Activated CD8-positive, alpha-beta memory T cell treated with anti-CD3 and anti-CD28 coated beads for 36 hours (primary cell): ENCODE measurements around the gene NRG3. TPM values are rescaled to one million over a fixed set of nuclear protein-coding genes. Genes with fewer than 3 reads are reported as not detected.
"Not testable (repeated sequence)": the region's sequence is repeated elsewhere in the genome, so short reads cannot be mapped to it uniquely, and the experiment has no call there.

Experiments
- CTCF ChIA-PET: fragments of 350-600 bp; sonication (Branson Sonifier 250); formaldehyde crosslinking; loops from one replicate; lab custom pipeline; 2021; ENCODE audit warnings: antibody characterized with exemption; lab: Charles Lee
- POLR2A ChIA-PET: fragments of 350-600 bp; sonication (Branson Sonifier 250); formaldehyde crosslinking; loops from one replicate; lab custom pipeline; 2021; ENCODE audit warnings: antibody characterized with exemption; lab: Charles Lee
- total RNA-seq, 2 experiments: library from RNA; stranded (reverse); gene quantifications; one replicate each; pipeline ENCODE4 v1.2.3, GENCODE V29; 2021

The NRG3 gene
- total RNA-seq, 2 experiments from 2014 or later: not detected

GRCh38 chr10:82056391-82056790 is 181.4 kb downstream of the NRG3 start:
- ChIA-PET CTCF (no interaction called here), POLR2A (no interaction called here)

GRCh38 chr10:82067192-82067591 is 192.2 kb downstream of the NRG3 start:
- CTCF ChIA-PET, POLR2A ChIA-PET: not testable (repeated sequence)

- POLR2A ChIA-PET: no interaction called here
- CTCF ChIA-PET: no interaction called here
These were observed 193.5 kb downstream of the NRG3 start for GRCh38 chr10:82068501-82068900.

- ChIA-PET POLR2A (no interaction called here), CTCF (no interaction called here)
These were observed 196.2 kb downstream of the NRG3 start for GRCh38 chr10:82071231-82071630.

- POLR2A ChIA-PET: no interaction called here
- CTCF ChIA-PET: no interaction called here
These were observed 197.1 kb downstream of the NRG3 start for GRCh38 chr10:82072124-82072523.

GRCh38 chr10:82075605-82076004 is 200.6 kb downstream of the NRG3 start:
- ChIA-PET POLR2A (no interaction called here), CTCF (no interaction called here)

GRCh38 chr10:82084496-82084895 is 209.5 kb downstream of the NRG3 start:
- POLR2A ChIA-PET: no interaction called here
- CTCF ChIA-PET: no interaction called here

GRCh38 chr10:82084904-82085303 is 209.9 kb downstream of the NRG3 start:
- CTCF ChIA-PET: no interaction called here
- POLR2A ChIA-PET: no interaction called here

GRCh38 chr10:82089327-82089726 is 214.3 kb downstream of the NRG3 start:
- ChIA-PET CTCF (no interaction called here), POLR2A (interaction anchor here (0.6 kb wide), 1 partner anchor 12 kb away, joined by 3 read pairs; no protein-coding TSS in a partner anchor)

GRCh38 chr10:82091413-82091812 is 216.4 kb downstream of the NRG3 start:
- CTCF ChIA-PET: no interaction called here
- POLR2A ChIA-PET: no interaction called here

GRCh38 chr10:82092111-82092510 is 217.1 kb downstream of the NRG3 start:
- POLR2A ChIA-PET: no interaction called here
- CTCF ChIA-PET: no interaction called here

GRCh38 chr10:82124713-82125112 is 249.7 kb downstream of the NRG3 start:
- ChIA-PET POLR2A (no interaction called here), CTCF (no interaction called here)

GRCh38 chr10:82128527-82128926 is 253.5 kb downstream of the NRG3 start:
- POLR2A ChIA-PET: no interaction called here
- CTCF ChIA-PET: no interaction called here

GRCh38 chr10:82136103-82136502 is 261.1 kb downstream of the NRG3 start:
- POLR2A ChIA-PET: no interaction called here

GRCh38 chr10:82144153-82144552 is 269.2 kb downstream of the NRG3 start:
- CTCF ChIA-PET: no interaction called here
- POLR2A ChIA-PET: no interaction called here

More at GRCh38 chr10:82136103-82136502, 261.1 kb downstream of the NRG3 start:
- CTCF ChIA-PET: no interaction called here

- CTCF ChIA-PET: no interaction called here
- POLR2A ChIA-PET: no interaction called here
These were observed 273.8 kb downstream of the NRG3 start for GRCh38 chr10:82148764-82149163.

- ChIA-PET POLR2A (no interaction called here), CTCF (no interaction called here)
These were observed 274.7 kb downstream of the NRG3 start for GRCh38 chr10:82149674-82150073.

- ChIA-PET POLR2A (no interaction called here), CTCF (no interaction called here)
These were observed 275.3 kb downstream of the NRG3 start for GRCh38 chr10:82150123-82150900.

- ChIA-PET CTCF (no interaction called here), POLR2A (no interaction called here)
These were observed 285.3 kb downstream of the NRG3 start for GRCh38 chr10:82160307-82160706.

GRCh38 chr10:82161264-82161663 is 286.3 kb downstream of the NRG3 start:
- ChIA-PET POLR2A (no interaction called here), CTCF (no interaction called here)

- POLR2A ChIA-PET: no interaction called here
These were observed 287.7 kb downstream of the NRG3 start for GRCh38 chr10:82162549-82163195.

More at GRCh38 chr10:82162549-82163195, 287.7 kb downstream of the NRG3 start:
- CTCF ChIA-PET: no interaction called here
